ENCODE data around the gene SIRT5.

SIRT5 gene

GRCh38 chr6:13574571-13575376, at the start of gene SIRT5:
TSS of gene SIRT5 (plus strand) at chr6:13574601. CDS start at chr6:13584111, 9,510 bp downstream.
- peak within 1 kb of the TSS; percentile 82 for H3K4me3 ChIP-seq (ENCODE audit: control insufficient read depth, low read depth, low read length)
- TF ChIP-seq CTCF (conservative IDR thresholded peaks at IDR 0.05; ENCODE audit: control insufficient read depth, insufficient read depth, low read depth, low read length): no peak
- peak; percentile 72 for DNase-seq (ENCODE audit: low read depth)

GRCh38 chr6:13524801-13525508, 49.4 kb upstream of the SIRT5 start:
- TF ChIP-seq CTCF (conservative IDR thresholded peaks at IDR 0.05; ENCODE audit: control insufficient read depth, insufficient read depth, low read depth, low read length): no peak
- no peak for DNase-seq (ENCODE audit: low read depth)
- H3K4me3 ChIP-seq (ENCODE audit: control insufficient read depth, low read depth, low read length): no peak overlapping the region

GRCh38 chr6:13526357-13526726, 48.1 kb upstream of the SIRT5 start:
- DNase-seq (ENCODE audit: low read depth): no peak
- TF ChIP-seq CTCF (conservative IDR thresholded peaks at IDR 0.05; ENCODE audit: control insufficient read depth, insufficient read depth, low read depth, low read length): no peak
- no peak overlapping the region for H3K4me3 ChIP-seq (ENCODE audit: control insufficient read depth, low read depth, low read length)

GRCh38 chr6:13526727-13527670, 47.4 kb upstream of the SIRT5 start:
- TF ChIP-seq CTCF (conservative IDR thresholded peaks at IDR 0.05; ENCODE audit: control insufficient read depth, insufficient read depth, low read depth, low read length): no peak
- DNase-seq (ENCODE audit: low read depth): no peak
- H3K4me3 ChIP-seq (ENCODE audit: control insufficient read depth, low read depth, low read length): no peak overlapping the region

- H3K4me3 ChIP-seq (ENCODE audit: control insufficient read depth, low read depth, low read length): no peak overlapping the region
- no peak for TF ChIP-seq CTCF (conservative IDR thresholded peaks at IDR 0.05; ENCODE audit: control insufficient read depth, insufficient read depth, low read depth, low read length)
- DNase-seq (ENCODE audit: low read depth): no peak
These were observed 46.7 kb upstream of the SIRT5 start for GRCh38 chr6:13527671-13528056.

GRCh38 chr6:13528232-13528631, 46.2 kb upstream of the SIRT5 start:
- no peak for TF ChIP-seq CTCF (conservative IDR thresholded peaks at IDR 0.05; ENCODE audit: control insufficient read depth, insufficient read depth, low read depth, low read length)
- H3K4me3 ChIP-seq (ENCODE audit: control insufficient read depth, low read depth, low read length): no peak overlapping the region
- peak; percentile 8 for DNase-seq (ENCODE audit: low read depth)

All from fibroblast of mammary gland (primary cell).